NCI-H2227 (cell line): Measurements from ENCODE around the gene KSR1.
A peak's percentile ranks its signal among the peaks of the same experiment; 100 is the strongest.
"Not testable (repeated sequence)": the region's sequence is repeated elsewhere in the genome, so short reads cannot be mapped to it uniquely, and the experiment has no call there.

ENCODE experiments used
- DNase-seq: peaks from one replicate; lab custom pipeline; 2025; ENCODE audit not compliant: unreplicated experiment; lab: John Stamatoyannopoulos, UW

KSR1 gene

DNA sequence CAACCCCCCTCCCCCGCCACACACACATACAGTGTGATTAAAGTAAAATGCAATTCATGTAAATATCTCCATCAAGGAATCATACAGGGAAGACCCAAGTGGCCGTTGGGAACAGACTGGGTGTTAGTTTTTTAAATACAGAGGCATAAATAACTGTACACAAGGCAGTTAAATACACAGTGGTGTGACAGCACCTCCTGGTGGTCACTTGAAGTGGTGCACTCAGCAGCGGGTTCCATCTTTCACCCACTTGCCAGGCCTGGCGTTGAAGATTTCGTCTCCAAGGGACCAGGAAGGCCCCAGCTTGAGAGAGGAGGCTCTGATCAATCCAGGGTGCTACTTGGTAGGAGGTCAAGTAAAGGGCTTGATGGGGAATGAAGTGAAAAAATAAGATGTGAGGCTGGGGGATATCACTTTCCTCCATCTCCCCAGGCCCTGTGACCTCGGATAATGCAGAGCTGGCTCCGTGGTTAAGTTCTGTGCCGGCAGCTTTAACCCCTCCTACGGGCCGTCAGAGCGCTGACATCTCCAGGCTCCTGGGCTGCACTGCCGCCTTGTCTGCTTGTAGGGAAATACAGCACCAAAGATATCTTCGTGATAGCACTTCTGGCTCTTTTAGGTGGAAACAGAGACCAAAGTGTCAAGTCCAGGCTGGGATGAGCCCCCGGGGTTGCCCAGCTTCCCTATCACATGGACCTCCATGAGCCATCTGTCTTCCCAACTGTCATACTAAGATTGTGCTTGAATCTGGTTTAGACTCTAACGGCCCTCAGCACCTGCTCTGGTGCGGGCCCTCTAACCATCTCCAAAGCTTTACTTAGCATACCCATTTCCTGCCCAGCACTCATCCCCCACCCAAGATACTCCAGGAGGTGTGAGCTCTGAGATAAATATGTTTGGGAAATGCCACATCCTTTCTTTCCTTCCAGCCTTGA, 195.4 kb downstream of the KSR1 start:
- DNase-seq, result peak; percentile 25

DNA sequence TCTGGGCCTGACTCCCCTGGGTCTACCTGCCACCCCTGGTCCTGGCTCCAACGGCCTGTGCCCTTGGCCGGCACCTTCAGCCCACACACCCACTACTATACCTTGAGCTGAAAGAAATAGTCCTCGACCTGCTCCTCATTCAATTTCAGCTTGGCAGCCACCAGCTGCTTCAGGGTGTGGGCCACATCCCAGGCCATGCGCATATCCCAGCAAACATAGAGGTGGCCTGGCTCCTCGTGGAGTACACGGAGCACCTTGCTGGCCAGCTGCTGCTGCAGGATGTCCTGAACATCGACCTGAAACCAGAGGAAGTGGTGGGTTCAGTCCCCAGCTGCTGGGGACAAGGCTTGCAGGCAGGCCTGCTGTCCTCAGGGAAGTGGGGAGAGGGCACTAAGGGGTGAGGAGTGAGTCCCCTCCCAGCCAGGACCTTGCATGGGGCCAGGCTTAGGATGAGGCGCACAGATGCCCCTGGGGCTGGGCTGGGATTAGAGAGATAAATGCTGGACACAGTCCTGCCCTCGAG, 197.3 kb downstream of the KSR1 start:
- DNase-seq, result not testable (repeated sequence)

DNA sequence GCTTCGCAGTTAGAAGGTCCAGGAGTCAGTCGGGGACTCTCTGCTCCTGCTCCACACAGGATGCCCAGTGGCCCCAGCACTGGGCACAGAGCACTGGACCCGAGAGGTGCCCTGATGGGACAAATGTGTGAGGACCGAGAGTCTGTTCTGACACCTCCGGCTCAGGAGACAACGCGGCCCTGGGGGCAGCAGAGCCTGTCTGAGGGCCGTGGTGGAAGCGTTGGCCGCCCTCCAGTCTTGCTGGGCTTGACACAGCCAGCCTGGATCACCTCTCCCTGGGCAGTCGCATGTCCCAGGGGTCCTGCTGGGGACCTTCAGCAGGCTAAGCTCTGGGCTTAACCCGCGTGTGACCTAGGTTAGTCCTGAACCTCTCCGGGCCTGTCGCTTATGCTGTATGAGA, 197.9 kb downstream of the KSR1 start:
- DNase-seq, result no peak

DNA sequence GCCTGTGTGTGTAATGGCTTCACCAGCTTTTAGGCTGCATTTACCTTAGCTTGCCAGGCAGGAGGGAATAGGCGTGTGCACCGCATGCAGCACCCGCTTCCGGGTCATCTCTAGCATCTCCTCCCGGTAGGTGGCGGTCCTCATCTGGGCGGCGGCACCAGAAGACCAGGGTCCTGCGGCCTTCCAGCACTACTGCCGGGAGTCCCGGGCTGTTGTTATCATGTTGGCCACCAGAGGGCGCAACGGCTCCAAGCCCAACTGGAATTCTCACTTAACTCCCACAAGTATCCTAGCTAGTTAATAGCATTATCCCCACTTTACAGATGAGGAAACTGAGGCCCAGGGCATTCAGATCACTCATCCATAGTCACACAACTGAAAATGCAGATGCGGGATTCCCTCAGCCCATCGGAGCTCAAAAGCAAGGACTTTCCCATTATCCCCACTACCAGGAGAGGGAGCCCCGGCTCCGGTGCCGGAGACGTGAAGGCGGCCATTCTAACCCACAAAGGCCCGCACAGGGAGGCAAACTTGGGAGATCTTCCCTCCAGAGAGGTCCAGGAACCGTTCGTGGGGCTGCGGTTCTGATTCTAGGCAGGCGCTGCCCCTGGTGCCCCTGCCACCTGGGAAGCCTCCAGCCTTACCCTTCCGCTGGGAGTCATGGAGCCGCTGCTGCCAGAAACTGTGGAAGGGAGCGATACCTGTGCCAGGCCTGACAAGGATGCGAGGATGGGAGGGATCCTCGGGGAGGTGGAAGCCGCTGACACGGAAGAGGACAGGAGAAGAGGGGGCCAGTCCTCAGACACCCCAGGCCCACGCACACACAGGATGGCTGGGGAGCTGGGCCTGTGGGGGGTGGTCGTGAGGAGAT, 198.6 kb downstream of the KSR1 start:
- peak; percentile 68 for DNase-seq

GRCh38 chr17:27655525-27656111, 199.4 kb downstream of the KSR1 start:
- not testable (repeated sequence) for DNase-seq

DNA sequence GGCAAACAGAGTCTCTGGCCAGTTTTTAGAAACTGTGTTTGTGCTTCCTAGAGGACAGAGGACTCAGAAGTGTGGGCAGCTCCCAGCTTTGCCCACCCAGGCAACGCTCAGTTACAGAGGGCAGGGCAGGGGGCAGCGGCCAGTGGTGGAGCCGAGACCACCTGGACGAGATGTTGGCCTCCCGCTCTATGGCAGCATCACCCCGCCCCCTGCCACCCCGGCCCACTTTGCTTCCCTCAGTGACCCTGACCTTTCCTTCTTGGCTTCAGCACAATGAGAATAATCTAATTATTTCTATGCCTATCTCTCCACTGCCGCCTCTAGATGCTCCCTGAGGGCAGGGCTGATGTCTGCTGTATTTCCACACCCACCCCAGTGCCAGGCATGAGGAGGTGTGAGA, 200.4 kb downstream of the KSR1 start:
- not testable (repeated sequence) for DNase-seq

DNA sequence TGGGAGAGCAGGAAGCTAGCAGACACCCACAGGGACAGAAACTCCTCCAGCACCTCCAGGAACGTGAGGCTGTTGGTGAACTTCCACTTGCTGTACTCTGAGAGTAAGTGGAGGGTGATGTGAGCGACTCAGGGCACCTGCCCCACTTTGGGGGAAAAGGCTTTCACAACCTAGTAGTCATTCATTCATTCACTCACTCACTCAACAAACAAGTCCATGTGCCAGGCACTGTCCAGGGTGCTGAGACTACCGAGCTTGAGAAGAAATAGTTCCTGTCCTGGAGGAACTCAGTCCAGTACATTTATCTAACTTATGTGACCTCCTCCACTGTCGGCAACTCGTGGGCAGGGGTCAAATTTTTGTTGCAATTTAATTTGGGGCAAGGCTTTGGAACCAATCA, 201.4 kb downstream of the KSR1 start:
- no peak for DNase-seq

DNA sequence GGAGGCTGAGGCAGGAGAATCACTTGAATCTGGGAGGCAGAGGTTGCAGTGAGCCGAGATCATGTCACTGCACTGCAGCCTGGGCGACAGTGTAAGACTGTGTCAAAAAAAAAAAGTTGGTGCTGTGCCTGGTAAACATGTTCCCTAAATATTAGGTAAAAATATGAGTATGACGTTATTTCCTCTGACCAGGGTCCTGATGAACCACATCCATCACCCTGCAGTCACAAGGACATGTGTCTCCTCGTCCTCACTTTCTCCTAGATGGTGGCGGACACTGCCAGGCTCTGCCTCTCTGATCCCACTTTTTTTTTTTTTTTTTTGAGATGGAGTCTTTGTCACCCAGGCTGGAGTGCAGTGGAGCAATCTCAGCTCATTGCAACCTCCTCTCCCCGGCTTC, 203.4 kb downstream of the KSR1 start:
- DNase-seq, result no peak

- no peak for DNase-seq
These were observed 204.2 kb downstream of the KSR1 start for GRCh38 chr17:27660436-27660835.

- DNase-seq, result no peak
These were observed 207.8 kb downstream of the KSR1 start for GRCh38 chr17:27663936-27664605.

- DNase-seq, result no peak
These were observed 208.3 kb downstream of the KSR1 start for GRCh38 chr17:27664606-27664965.

DNA sequence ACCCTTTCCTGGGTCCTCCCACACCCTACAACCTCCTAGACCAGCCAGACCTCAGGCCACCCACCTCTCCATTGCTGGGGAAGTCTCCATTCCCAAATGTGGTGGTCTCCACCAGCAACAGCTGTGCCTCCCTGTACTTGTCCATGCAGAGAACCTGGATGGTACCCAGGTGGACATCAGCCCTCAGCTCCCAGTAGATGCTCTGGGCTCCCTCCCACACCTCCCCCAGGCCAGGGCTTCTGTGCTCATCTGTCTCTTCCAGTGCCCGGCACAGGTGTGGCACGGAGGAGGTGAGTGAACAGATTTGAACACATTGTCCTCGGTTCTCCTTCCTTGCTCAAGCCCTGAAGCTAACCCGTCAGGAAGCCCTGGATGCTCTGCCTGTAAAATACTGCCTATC, 209.3 kb downstream of the KSR1 start:
- no peak for DNase-seq

DNA sequence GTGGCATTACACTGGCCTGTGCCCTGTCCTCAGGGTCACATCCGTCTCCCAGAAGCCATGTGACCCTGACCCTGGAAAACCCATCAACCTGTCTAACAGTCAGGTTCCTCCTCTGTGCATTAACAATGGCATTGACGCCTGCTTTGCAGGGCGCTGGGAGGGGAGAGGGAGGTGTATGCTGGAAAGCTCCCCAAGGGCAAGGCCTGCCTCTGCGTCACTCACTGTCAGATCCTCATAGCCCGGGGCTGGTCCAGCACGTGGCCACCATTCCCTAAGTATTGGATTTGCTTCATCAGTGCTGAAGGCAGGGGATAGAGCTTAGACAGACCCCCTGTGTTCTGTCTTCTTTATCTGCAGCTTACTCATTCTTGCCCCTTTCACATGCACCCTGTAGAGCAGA, 210.0 kb downstream of the KSR1 start:
- not testable (repeated sequence) for DNase-seq

GRCh38 chr17:27666831-27667560, 210.7 kb downstream of the KSR1 start:
- no peak for DNase-seq

DNA sequence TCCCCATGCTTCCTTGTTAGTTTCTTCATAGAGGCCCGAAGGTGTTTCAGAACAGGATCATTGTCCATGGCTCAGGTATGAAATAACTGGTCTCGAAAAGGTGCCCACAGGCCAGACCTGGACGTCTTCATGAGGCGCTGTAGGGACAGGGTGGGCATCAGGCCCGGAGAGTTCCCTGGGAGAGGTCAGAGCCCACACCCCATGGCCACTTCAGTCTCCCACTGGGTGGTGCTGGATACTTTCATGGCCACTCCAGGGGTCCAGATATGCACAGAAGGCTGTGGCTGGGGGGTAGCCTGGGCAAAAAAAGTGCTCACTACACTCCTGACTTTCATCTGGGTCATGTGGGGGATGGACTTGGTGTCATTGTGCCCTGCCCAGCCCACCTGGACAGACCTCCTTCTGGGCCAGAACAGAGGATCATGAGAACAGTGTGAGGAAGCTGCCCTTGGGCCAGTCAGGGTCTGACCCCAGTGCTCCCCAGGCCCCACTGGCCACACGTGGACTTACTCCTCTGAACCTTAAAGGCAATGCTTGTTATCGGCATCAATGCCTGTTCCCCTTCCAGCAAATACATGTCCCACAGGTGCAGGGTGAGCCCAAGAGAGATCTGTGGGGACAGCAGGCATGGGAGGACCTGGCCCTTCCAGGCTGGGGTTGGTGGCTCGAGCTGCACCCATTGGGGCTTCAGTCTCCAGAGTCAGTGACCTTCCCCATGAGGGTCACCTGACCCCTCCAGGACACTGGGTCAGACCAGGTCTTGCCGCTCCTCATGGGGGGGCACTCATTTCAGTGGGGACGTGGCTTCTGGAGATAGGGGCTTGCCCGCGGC, 211.6 kb downstream of the KSR1 start:
- no peak for DNase-seq

DNA sequence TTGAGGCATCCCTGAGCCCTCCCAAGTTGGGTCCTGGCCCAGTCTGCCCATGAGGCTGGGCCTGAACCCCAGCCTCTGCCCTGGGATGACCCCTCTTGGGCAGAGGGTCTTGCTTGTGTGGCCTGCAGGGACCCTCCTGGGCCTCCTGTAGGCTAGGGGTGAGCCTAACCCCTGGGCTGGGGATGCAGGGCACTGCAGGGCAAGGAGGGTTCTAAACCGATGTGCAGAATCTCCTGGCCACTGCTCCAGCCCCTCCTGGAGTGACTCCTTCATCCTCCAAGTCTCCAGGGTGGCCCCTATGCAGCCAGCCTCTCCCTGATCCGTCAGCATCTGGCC, 212.2 kb downstream of the KSR1 start:
- no peak for DNase-seq

GRCh38 chr17:27669136-27669535, 212.9 kb downstream of the KSR1 start:
- DNase-seq, result no peak

DNA sequence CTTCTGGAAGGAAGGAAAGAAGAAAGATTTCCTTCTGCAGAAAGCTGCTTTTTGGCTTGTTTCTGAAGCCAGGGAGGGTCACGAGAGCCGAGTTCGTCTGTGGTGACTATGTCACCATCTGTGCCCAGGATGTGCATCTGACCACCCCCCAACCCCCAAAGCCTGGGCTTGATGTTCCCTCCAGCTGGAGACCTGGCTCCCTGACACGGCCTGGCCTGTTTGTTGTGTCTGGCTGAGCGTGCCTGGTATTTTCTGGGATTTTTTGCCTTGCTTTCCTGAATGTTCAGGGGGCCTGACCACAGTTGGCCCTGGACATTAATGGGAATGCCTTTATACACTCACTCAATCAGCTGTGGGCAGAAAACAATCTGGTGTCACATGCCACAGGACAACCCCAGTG, 213.6 kb downstream of the KSR1 start:
- DNase-seq, result no peak

- DNase-seq, result no peak
These were observed 214.7 kb downstream of the KSR1 start for GRCh38 chr17:27670791-27671590.
